Hepatocyte (in vitro differentiated cells): ENCODE data around the gene PACS1. TPM values are rescaled to one million over a fixed set of nuclear protein-coding genes. Genes with fewer than 3 reads are reported as not detected.

Experiments
- DNase-seq: peaks from one replicate; pipeline ENCODE4 v3.0.0-alpha.2; 2016; ENCODE audit warnings: low spot score
- H2AFZ ChIP-seq: fragments of 200-600 bp; sonication (generic); 2 replicates; pipeline ENCODE4 v1.6.0; 2016; ENCODE audit warnings: antibody characterized with exemption, mild to moderate bottlenecking
- H3K27ac ChIP-seq: fragments of 200-600 bp; sonication (generic); 2 replicates; pipeline ENCODE4 v1.5.1; 2016; ENCODE audit warnings: mild to moderate bottlenecking
- H3K27me3 ChIP-seq: fragments of 200-600 bp; sonication (generic); 2 replicates; pipeline ENCODE4 v1.6.1; 2016
- H3K36me3 ChIP-seq: fragments of 200-600 bp; sonication (generic); replicated peaks from 2 replicates; pipeline ENCODE4 v1.5.1; 2016; ENCODE audit warnings: low read depth; ENCODE audit not compliant: insufficient read depth
- H3K4me1 ChIP-seq: fragments of 200-600 bp; sonication (generic); 2 replicates; pipeline ENCODE4 v1.5.1; 2016; ENCODE audit warnings: mild to moderate bottlenecking, moderate library complexity; ENCODE audit not compliant: insufficient read depth
- H3K4me2 ChIP-seq: fragments of 200-600 bp; sonication (generic); 2 replicates; pipeline ENCODE4 v1.6.0; 2016
- H3K4me3 ChIP-seq: fragments of 200-600 bp; sonication (generic); 2 replicates; pipeline ENCODE4 v1.5.1; 2016; ENCODE audit warnings: mild to moderate bottlenecking
- H3K79me2 ChIP-seq: fragments of 200-600 bp; sonication (generic); 2 replicates; pipeline ENCODE4 v1.6.0; 2017; ENCODE audit warnings: mild to moderate bottlenecking
- H3K9me2 ChIP-seq: fragments of 200-600 bp; sonication (generic); replicated peaks from 2 replicates; pipeline ENCODE4 v1.6.0; 2017; ENCODE audit warnings: mild to moderate bottlenecking; ENCODE audit not compliant: insufficient read depth
- H3K9me3 ChIP-seq: fragments of 200-600 bp; sonication (generic); 2 replicates; pipeline ENCODE4 v1.5.1; 2016; ENCODE audit warnings: low read depth, mild to moderate bottlenecking
- H4K20me1 ChIP-seq: fragments of 200-600 bp; sonication (generic); 2 replicates; pipeline ENCODE4 v1.6.0; 2016; ENCODE audit warnings: mild to moderate bottlenecking; ENCODE audit not compliant: insufficient read depth, poor library complexity, severe bottlenecking
- CTCF ChIP-seq: fragments of 200-600 bp; sonication (generic); IDR thresholded peaks from 2 replicates; pipeline ENCODE4 v1.5.1; 2016; ENCODE audit warnings: antibody characterized with exemption, mild to moderate bottlenecking; ENCODE audit not compliant: poor library complexity
- EZH2 ChIP-seq: fragments of 200-600 bp; sonication (generic); IDR thresholded peaks from 2 replicates; pipeline ENCODE4 v1.6.1; 2016; ENCODE audit warnings: antibody characterized with exemption, mild to moderate bottlenecking, borderline replicate concordance
- EZH2phosphoT487 ChIP-seq: fragments of 200-600 bp; sonication (generic); IDR thresholded peaks from one replicate; pipeline ENCODE4 v1.6.1; 2018; ENCODE audit warnings: antibody characterized with exemption, mild to moderate bottlenecking, low read depth, moderate library complexity; ENCODE audit not compliant: unreplicated experiment, severe bottlenecking
- WGBS: methylation state at CpG from one replicate; pipeline ENCODE4 v1.1.6; 2016; ENCODE audit warnings: low lambda C conversion rate; ENCODE audit errors: missing lambda C conversion rate; 5-methylcytosine and 5-hydroxymethylcytosine counted together
- polyA plus RNA-seq: library from polyadenylated mRNA; unstranded; fragments of >200 nt; fragmentation: Nextera tagmentation; extraction: Ambion mirVana; gene quantifications from 2 replicates; pipeline ENCODE4 v1.2.1, GENCODE V29; 2016
- total RNA-seq: library from RNA; depleted of rRNA; stranded (reverse); fragments of >200 nt; gene quantifications from 2 replicates; pipeline ENCODE4 v1.2.3, GENCODE V29; 2014

Gene PACS1
- total and polyA plus RNA-seq, 2 experiments from 2014 or later: 28.2 to 71.5 TPM

GRCh38 chr11:66268952-66269905 lies 199.2 kb downstream of the PACS1 start:
- TF ChIP-seq EZH2phosphoT487 (no peak), CTCF (peak; percentile 31)
- DNase-seq: peak; percentile 59
- Histone ChIP-seq H3K79me2 (peaks cover 33% of the 10 kb centered on the region), H3K4me3 (peak overlapping the region; percentile 91), H3K36me3 (no peaks in the 10 kb centered on the region), H3K27me3 (no peaks in the 10 kb centered on the region), H3K4me1 (peaks cover 11% of the 10 kb centered on the region), H3K9me2 (no peaks in the 10 kb centered on the region), H2AFZ (peak overlapping the region; percentile 72), H3K9me3 (no peaks in the 10 kb centered on the region), H3K4me2 (peak overlapping the region; percentile 98), H4K20me1 (peaks cover 23% of the 10 kb centered on the region), H3K27ac (peak overlapping the region; percentile 92)
- 7% methylated on average over 32 of the region's 32 CpGs for WGBS

- TF ChIP-seq EZH2: no peak
- Histone ChIP-seq H4K20me1 (peaks cover 23% of the 10 kb centered on the region), H3K27ac (no peak overlapping the region), H3K4me1 (peaks cover 11% of the 10 kb centered on the region), H3K4me3 (no peak overlapping the region), H3K9me2 (no peaks in the 10 kb centered on the region), H3K27me3 (no peaks in the 10 kb centered on the region), H3K9me3 (no peaks in the 10 kb centered on the region), H3K36me3 (no peaks in the 10 kb centered on the region), H2AFZ (no peak overlapping the region), H3K4me2 (no peak overlapping the region), H3K79me2 (peaks cover 33% of the 10 kb centered on the region)
- DNase-seq: no peak
- WGBS: 98% methylated on average over 7 of the region's 7 CpGs
Measured at GRCh38 chr11:66271816-66272215, 201.7 kb downstream of the PACS1 start.

GRCh38 chr11:66272596-66272995 lies 202.5 kb downstream of the PACS1 start:
- H3K27ac ChIP-seq: no peak overlapping the region
- H3K9me2 ChIP-seq: no peaks in the 10 kb centered on the region
- peaks cover 33% of the 10 kb centered on the region for H3K79me2 ChIP-seq
- no peak overlapping the region for H3K4me2 ChIP-seq
- H4K20me1 ChIP-seq: peaks cover 23% of the 10 kb centered on the region
- no peak overlapping the region for H3K4me3 ChIP-seq
- peaks cover 12% of the 10 kb centered on the region for H3K4me1 ChIP-seq
- DNase-seq: no peak
- WGBS: 97% methylated on average over 2 of the region's 2 CpGs
- no peaks in the 10 kb centered on the region for H3K9me3 ChIP-seq
- TF ChIP-seq CTCF: no peak
- no peak for TF ChIP-seq EZH2
- no peak for TF ChIP-seq EZH2phosphoT487
- no peaks in the 10 kb centered on the region for H3K36me3 ChIP-seq
- no peaks in the 10 kb centered on the region for H3K27me3 ChIP-seq
- H2AFZ ChIP-seq: no peak overlapping the region

GRCh38 chr11:66274219-66274618 lies 204.1 kb downstream of the PACS1 start:
- no peak overlapping the region for H3K4me3 ChIP-seq
- no peak for TF ChIP-seq EZH2
- no peak for TF ChIP-seq CTCF
- TF ChIP-seq EZH2phosphoT487: no peak
- H3K79me2 ChIP-seq: peaks cover 28% of the 10 kb centered on the region
- no peaks in the 10 kb centered on the region for H3K27me3 ChIP-seq
- peaks cover 21% of the 10 kb centered on the region for H4K20me1 ChIP-seq
- DNase-seq: no peak
- H3K9me2 ChIP-seq: no peaks in the 10 kb centered on the region
- H3K36me3 ChIP-seq: no peaks in the 10 kb centered on the region
- H3K4me2 ChIP-seq: no peak overlapping the region
- WGBS: 79% methylated on average over 1 of the region's 1 CpG
- no peak overlapping the region for H2AFZ ChIP-seq
- peaks cover 17% of the 10 kb centered on the region for H3K4me1 ChIP-seq
- H3K9me3 ChIP-seq: no peaks in the 10 kb centered on the region
- no peak overlapping the region for H3K27ac ChIP-seq
